ENCODE data around the gene EYA4. TPM values are rescaled to one million over a fixed set of nuclear protein-coding genes. Genes with fewer than 3 reads are reported as not detected.

The EYA4 gene
- total and polyA plus RNA-seq, 2 donors (not counting 3 experiments of a cell fraction or from before 2014, with no cell fraction given) = not detected

DNA sequence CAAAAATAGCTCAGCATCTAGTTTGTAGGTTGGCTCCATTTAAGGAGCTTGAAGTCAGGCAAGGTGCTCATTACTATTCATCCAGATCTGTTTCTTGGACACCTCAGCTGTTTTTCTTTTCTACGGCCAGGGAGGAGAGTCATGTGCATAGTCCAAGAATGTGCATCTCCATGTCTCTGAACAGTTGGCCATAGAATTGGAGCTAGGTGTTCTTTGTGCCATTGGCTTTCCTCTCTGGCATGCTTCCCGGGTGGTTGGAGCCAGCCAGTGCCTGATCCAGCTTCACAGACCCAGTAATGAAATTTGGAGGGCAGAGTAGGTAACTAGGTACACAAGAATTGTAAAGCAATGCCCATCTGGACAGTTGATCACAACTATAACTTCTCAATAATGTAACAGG, 21.6 kb downstream of the EYA4 start:
- no peaks in the 10 kb centered on the region for H3K9me1 ChIP-seq (replicated peaks; ENCODE audit: control insufficient read depth, extremely low read depth, insufficient read depth, low read length)
- H3K4me3 ChIP-seq (replicated peaks in 1 of 3; ENCODE audit: insufficient read depth in 1 of 3, low read depth in 1 of 3, low read length in 3 of 3) = no peak overlapping the region
- H3K9me3 ChIP-seq (replicated peaks; ENCODE audit: control insufficient read depth, insufficient read depth, low read length) = no peaks in the 10 kb centered on the region
- no peak overlapping the region for H3K4me2 ChIP-seq (ENCODE audit: insufficient read depth, low read length)
- no peak overlapping the region for H3K27ac ChIP-seq (ENCODE audit: insufficient read depth, low read depth, low read length)
- peaks cover 0 to 2% of the 10 kb centered on the region in 2 experiments for H3K27me3 ChIP-seq (ENCODE audit: control insufficient read depth in 2 of 2, insufficient read depth in 2 of 2, low read length in 2 of 2)
- DNase-seq (ENCODE audit: low read depth, low spot score) (no peak), FAIRE-seq (no peak)
- intact Hi-C loops (cut with micrococcal nuclease) = no loop called here
- TF ChIP-seq EZH2 (IDR thresholded peaks at IDR 0.05; ENCODE audit: borderline replicate concordance, low read depth, low read length, severe bottlenecking) = no peak
- TF ChIP-seq JUN (IDR thresholded peaks at IDR 0.05; ENCODE audit: borderline replicate concordance, insufficient read depth, insufficient read length, low read depth) = no peak
- TF ChIP-seq MYC (IDR thresholded peaks at IDR 0.05; ENCODE audit: low read depth, low read length) = no peak
- no peak for TF ChIP-seq FOS (IDR thresholded peaks at IDR 0.05; ENCODE audit: borderline replicate concordance, insufficient read depth, low read length)
- TF ChIP-seq CTCF (IDR thresholded peaks at IDR 0.05; ENCODE audit: extremely low read depth in 1 of 2, insufficient read depth in 1 of 2, low read depth in 1 of 2, low read length in 2 of 2) = no peak
- no peak for TF ChIP-seq POLR2AphosphoS5 (IDR thresholded peaks at IDR 0.05; ENCODE audit: insufficient read depth, low read depth, low read length)
- TF ChIP-seq POLR2A (IDR thresholded peaks at IDR 0.05; ENCODE audit: low read depth, low read length) = no peak
- TF ChIP-seq GATA2 (IDR thresholded peaks at IDR 0.05; ENCODE audit: insufficient read depth, insufficient read length, low read depth, low read length) = no peak
- TF ChIP-seq, protein P1, sequence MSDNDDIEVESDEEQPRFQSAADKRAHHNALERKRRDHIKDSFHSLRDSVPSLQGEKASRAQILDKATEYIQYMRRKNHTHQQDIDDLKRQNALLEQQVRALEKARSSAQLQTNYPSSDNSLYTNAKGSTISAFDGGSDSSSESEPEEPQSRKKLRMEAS (IDR thresholded peaks at IDR 0.05; ENCODE audit: insufficient read depth, insufficient read length) = no peak
- H3K9ac ChIP-seq (replicated peaks; ENCODE audit: extremely low read depth, insufficient read depth, low read length) = no peak overlapping the region
- H4K20me1 ChIP-seq (replicated peaks; ENCODE audit: control insufficient read depth, extremely low read depth, insufficient read depth, low read length) = no peaks in the 10 kb centered on the region
- CTCF ChIA-PET = no interaction called here
- no peak overlapping the region for H2AFZ ChIP-seq (ENCODE audit: low read depth, low read length)
- no peaks in the 10 kb centered on the region for H3K79me2 ChIP-seq (ENCODE audit: control insufficient read depth, insufficient read depth, low read length)
- H3K36me3 ChIP-seq (ENCODE audit: control insufficient read depth in 2 of 2, extremely low read depth in 1 of 2, insufficient read depth in 2 of 2, low read length in 2 of 2) = no peaks in the 10 kb centered on the region
- dilution Hi-C loops (cut with MboI; ENCODE audit: extremely low pct_ligation_motif_present, low sequenced_read_pairs) = no loop called here
- no peaks in the 10 kb centered on the region for H3K4me1 ChIP-seq (ENCODE audit: control insufficient read depth, extremely low read depth, insufficient read depth, low read length)
- POLR2A ChIA-PET = no interaction called here
- no TSS peak for BruUV-seq (replicated peaks)
